K562 (cell line): ENCODE measurements around the gene BAD. TPM values are rescaled to one million over a fixed set of nuclear protein-coding genes. Genes with fewer than 3 reads are reported as not detected.
A peak's percentile ranks its signal among the peaks of the same experiment; 100 is the strongest.

Source experiments
- ARID4B ChIP-seq: sonication (generic); formaldehyde crosslinking; IDR thresholded peaks from 2 replicates; pipeline ENCODE4 v1.8.0; 2022; ENCODE audit warnings: mild to moderate bottlenecking, missing genetic modification reagents
- CREM ChIP-seq: IDR thresholded peaks from 2 replicates; pipeline ENCODE4 v1.6.1; 2014; ENCODE audit warnings: antibody characterized with exemption, low read depth
- CTCF ChIP-seq, 3 experiments: IDR thresholded peaks in 2 of 3; conservative IDR thresholded peaks in 1 of 3; 2 replicates each; pipeline ENCODE4 v1.5.1; 2011 to 2012; ENCODE audit warnings: low read length in 3 of 3, mild to moderate bottlenecking in 3 of 3, control low read depth in 2 of 3, improper control_type of control experiment in 1 of 3, inconsistent platforms in 1 of 3, low read depth in 1 of 3, mixed read lengths in 1 of 3, moderate library complexity in 1 of 3; ENCODE audit not compliant: insufficient read depth in 2 of 3
- E2F6 ChIP-seq, 2 experiments: IDR thresholded peaks; 2 replicates each; pipeline ENCODE4 v1.6.1; 2011; ENCODE audit warnings: borderline replicate concordance in 1 of 2, control low read depth in 1 of 2, low read depth in 1 of 2, low read length in 1 of 2, mild to moderate bottlenecking in 1 of 2, mixed read lengths in 1 of 2, moderate library complexity in 1 of 2; ENCODE audit not compliant: insufficient read depth in 1 of 2, insufficient read length in 1 of 2, poor library complexity in 1 of 2, severe bottlenecking in 1 of 2; ENCODE audit errors: extremely low read depth in 1 of 2
- GTF2E2 ChIP-seq: fragments of 200-800 bp; sonication (Bioruptor generic); IDR thresholded peaks from 2 replicates; pipeline ENCODE4 v1.6.1; 2016; ENCODE audit warnings: missing genetic modification characterization, missing compliant biosample characterization
- HMGN3 ChIP-seq: IDR thresholded peaks from 2 replicates; pipeline ENCODE4 v1.6.1; 2011; ENCODE audit warnings: borderline replicate concordance, low read depth, mild to moderate bottlenecking, mixed read lengths, low read length; ENCODE audit not compliant: insufficient read length; ENCODE audit errors: extremely low read depth
- HMGXB4 ChIP-seq: sonication (generic); formaldehyde crosslinking; IDR thresholded peaks from 2 replicates; pipeline ENCODE4 v1.8.1; 2023; ENCODE audit warnings: mild to moderate bottlenecking, missing genetic modification reagents
- MBD2 ChIP-seq: sonication (generic); IDR thresholded peaks from 2 replicates; pipeline ENCODE4 v1.6.1; 2016; ENCODE audit warnings: low read depth, borderline replicate concordance
- NEUROD1 ChIP-seq: fragments of 150-350 bp; IDR thresholded peaks from 2 replicates; pipeline ENCODE4 v1.6.1; 2014; ENCODE audit warnings: borderline replicate concordance, low read length, low read depth; ENCODE audit not compliant: partially characterized antibody
- POLR2A ChIP-seq: fragments of 450-650 bp; conservative IDR thresholded peaks from 2 replicates; pipeline ENCODE4 v1.6.1; 2016
- PPARD ChIP-seq: fragments of 250-450 bp; sonication (Bioruptor Pico); IDR thresholded peaks from 2 replicates; pipeline ENCODE4 v1.8.0; 2022; ENCODE audit warnings: inconsistent platforms, mild to moderate bottlenecking, moderate library complexity
- SIX5 ChIP-seq, 2 experiments: IDR thresholded peaks; 2 replicates each; pipeline ENCODE4 v1.6.1; 2011; ENCODE audit warnings: low read length in 2 of 2, borderline replicate concordance in 1 of 2, low read depth in 1 of 2, mild to moderate bottlenecking in 1 of 2, moderate library complexity in 1 of 2; ENCODE audit not compliant: insufficient read depth in 1 of 2
- TFAP4 ChIP-seq: sonication (generic); formaldehyde crosslinking; IDR thresholded peaks from 2 replicates; pipeline ENCODE4 v1.8.0; 2022; ENCODE audit warnings: missing genetic modification reagents, mild to moderate bottlenecking, moderate library complexity, borderline replicate concordance
- polyA plus RNA-seq, 8 experiments: library from polyadenylated mRNA; depleted of rRNA in 4 of 8; stranded (reverse) in 5 of 8; unstranded in 3 of 8; fragments of >200 nt; fragmentation: Nextera tagmentation in 2 of 8; fragmentation: Illumina TruSeq in 1 of 8; extraction: Ambion mirVana in 2 of 8; extraction: Trizol in 1 of 8; gene quantifications; 2 replicates each; pipeline versions ENCODE4 v1.2.1 to v1.2.3, GENCODE V29; 2011 to 2014; ENCODE audit warnings: inconsistent platforms in 1 of 8, missing spikeins in 1 of 8
- total RNA-seq, 7 experiments: library from RNA; depleted of rRNA in 6 of 7; stranded (reverse); fragments of >200 nt in 6 of 7; fragmentation: Illumina TruSeq in 2 of 7; extraction: Trizol in 2 of 7; gene quantifications; 2 replicates each; pipeline versions ENCODE4 v1.2.1 to v1.2.3, GENCODE V29; 2011 to 2021; ENCODE audit warnings: low replicate concordance in 1 of 7

Gene BAD
- total and polyA plus RNA-seq, 9 of the 15 experiments (the other 6 are each of a cell fraction or from before 2014, with no cell fraction given): 0.61 to 45.6 (median 11.8) TPM

- peak; percentile 22 for TF ChIP-seq NEUROD1
- TF ChIP-seq SIX5 (IDR thresholded peaks at IDR 0.05; ENCODE audit: borderline replicate concordance in 1 of 2, insufficient read depth in 1 of 2, low read depth in 1 of 2, low read length in 2 of 2): no peak
- no peak for TF ChIP-seq GTF2E2 (tag)
- no peak for TF ChIP-seq PPARD (CRISPR knock-in tag)
- no peak for TF ChIP-seq HMGN3
- peak in 1 of 2 experiments; percentile 47 for TF ChIP-seq E2F6 (IDR thresholded peaks at IDR 0.05; ENCODE audit: borderline replicate concordance in 1 of 2, extremely low read depth in 1 of 2, insufficient read depth in 1 of 2, insufficient read length in 1 of 2, low read depth in 1 of 2, low read length in 1 of 2, poor library complexity in 1 of 2, severe bottlenecking in 1 of 2)
- peak; percentile 40; the same call in 1 of the 2 replicates for TF ChIP-seq MBD2
- peak; percentile 71 for TF ChIP-seq ARID4B (CRISPR knock-in tag)
- peak; percentile 63; the same call in 1 of the 2 replicates for TF ChIP-seq TFAP4
- TF ChIP-seq CTCF (IDR thresholded peaks at IDR 0.05 in 2 of 3, conservative IDR thresholded peaks at IDR 0.05 in 1 of 3; ENCODE audit: insufficient read depth in 2 of 3, low read depth in 1 of 3, low read length in 3 of 3): peak; percentile 19 to 38 (median 30); a peak in 3 of 6 replicates
- TF ChIP-seq POLR2A: peak; percentile 81
- TF ChIP-seq CREM: peak; percentile 74
- 0 out of 2 replicates have a peak, but pooled peaks have one; percentile 27 for TF ChIP-seq HMGXB4 (CRISPR knock-in tag)
Observed at GRCh38 chr11:64225608-64226506, 58.6 kb downstream of the BAD start, which contains the start of the genes NUDT22 and TRPT1 (continued).
